Ishikawa (cell line): Measurements from ENCODE around the gene FBXO21.

Source experiments
- CEBPB ChIP-seq: IDR thresholded peaks from 2 replicates; pipeline ENCODE4 v1.6.1; 2012
- EGR1 ChIP-seq: IDR thresholded peaks from 2 replicates; pipeline ENCODE4 v1.6.1; 2012
- EP300 ChIP-seq: IDR thresholded peaks from 2 replicates; pipeline ENCODE4 v1.6.1; 2012; ENCODE audit warnings: borderline replicate concordance
- MAX ChIP-seq: IDR thresholded peaks from 2 replicates; pipeline ENCODE4 v1.6.1; 2012
- RAD21 ChIP-seq: IDR thresholded peaks from 2 replicates; pipeline ENCODE4 v1.6.1; 2012; ENCODE audit warnings: low read depth
- TCF12 ChIP-seq: IDR thresholded peaks from 2 replicates; pipeline ENCODE4 v1.6.1; 2012; ENCODE audit warnings: low read depth
- TEAD4 ChIP-seq: IDR thresholded peaks from 2 replicates; pipeline ENCODE4 v1.6.1; 2012
- YY1 ChIP-seq: IDR thresholded peaks from 2 replicates; pipeline ENCODE4 v1.6.1; 2012; ENCODE audit warnings: low read depth
- ZBTB7A ChIP-seq: IDR thresholded peaks from 2 replicates; pipeline ENCODE4 v1.6.1; 2012; ENCODE audit warnings: low read depth

- TF ChIP-seq EP300 (no peak), CEBPB (no peak), EGR1 (no peak), YY1 (no peak), TEAD4 (no peak), TCF12 (no peak), RAD21 (no peak), ZBTB7A (no peak), MAX (no peak)
Observed at GRCh38 chr12:117167769-117168168, 22.5 kb downstream of the FBXO21 start.
